HG03342 (cell line): ENCODE results near the gene THPO.

Experiments used
- ATAC-seq: cut with Tn5 transposase; IDR thresholded peaks from one replicate; pipeline ENCODE4 v1.9.1; 2021; ENCODE audit warnings: mild to moderate bottlenecking, moderate library complexity; ENCODE audit not compliant: unreplicated experiment

THPO gene

GRCh38 chr3:184386047-184386806, 8.2 kb upstream of the THPO start:
- ATAC-seq, result no peak

DNA sequence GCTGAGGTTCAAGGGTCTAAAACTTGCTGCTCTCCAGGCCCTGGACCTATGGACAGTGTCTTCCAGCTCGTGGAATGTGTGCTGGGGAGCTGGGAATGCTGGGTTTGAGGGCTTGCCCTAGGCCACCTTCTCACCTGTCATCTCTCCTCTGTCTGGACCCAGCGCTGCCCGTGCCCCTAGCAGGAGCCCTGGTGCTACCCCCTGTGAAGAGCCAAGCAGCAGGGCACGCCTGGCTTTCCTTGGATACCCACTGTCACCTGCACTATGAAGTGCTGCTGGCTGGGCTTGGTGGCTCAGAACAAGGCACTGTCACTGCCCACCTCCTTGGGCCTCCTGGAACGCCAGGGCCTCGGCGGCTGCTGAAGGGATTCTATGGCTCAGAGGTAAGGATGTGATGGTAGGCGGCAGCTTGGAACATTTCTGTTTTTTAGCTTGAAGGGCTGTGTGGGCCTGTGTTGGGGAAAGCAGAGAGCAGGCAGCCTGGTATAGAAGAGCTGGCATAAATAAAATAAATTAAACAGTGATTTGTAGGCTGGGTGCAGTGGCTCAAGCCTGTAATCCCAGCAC, 6.9 kb upstream of the THPO start:
- ATAC-seq, result no peak

DNA sequence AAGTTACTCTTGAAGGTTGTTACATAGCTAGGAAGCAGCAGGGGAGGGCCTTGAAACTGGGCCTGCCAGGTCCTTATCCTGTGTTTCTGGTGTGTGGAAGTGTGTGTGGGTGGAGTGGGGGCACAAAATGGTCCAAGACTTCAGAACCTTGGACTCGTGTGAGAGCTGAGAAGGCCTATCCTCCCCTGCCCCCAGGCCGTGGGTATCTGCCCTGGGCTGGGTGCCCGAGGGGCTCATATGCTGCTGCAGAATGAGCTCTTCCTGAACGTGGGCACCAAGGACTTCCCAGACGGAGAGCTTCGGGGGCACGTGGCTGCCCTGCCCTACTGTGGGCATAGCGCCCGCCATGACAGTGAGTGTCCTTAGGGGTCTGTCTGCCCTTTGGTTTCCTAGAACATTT, 6.3 kb upstream of the THPO start:
- no peak for ATAC-seq

DNA sequence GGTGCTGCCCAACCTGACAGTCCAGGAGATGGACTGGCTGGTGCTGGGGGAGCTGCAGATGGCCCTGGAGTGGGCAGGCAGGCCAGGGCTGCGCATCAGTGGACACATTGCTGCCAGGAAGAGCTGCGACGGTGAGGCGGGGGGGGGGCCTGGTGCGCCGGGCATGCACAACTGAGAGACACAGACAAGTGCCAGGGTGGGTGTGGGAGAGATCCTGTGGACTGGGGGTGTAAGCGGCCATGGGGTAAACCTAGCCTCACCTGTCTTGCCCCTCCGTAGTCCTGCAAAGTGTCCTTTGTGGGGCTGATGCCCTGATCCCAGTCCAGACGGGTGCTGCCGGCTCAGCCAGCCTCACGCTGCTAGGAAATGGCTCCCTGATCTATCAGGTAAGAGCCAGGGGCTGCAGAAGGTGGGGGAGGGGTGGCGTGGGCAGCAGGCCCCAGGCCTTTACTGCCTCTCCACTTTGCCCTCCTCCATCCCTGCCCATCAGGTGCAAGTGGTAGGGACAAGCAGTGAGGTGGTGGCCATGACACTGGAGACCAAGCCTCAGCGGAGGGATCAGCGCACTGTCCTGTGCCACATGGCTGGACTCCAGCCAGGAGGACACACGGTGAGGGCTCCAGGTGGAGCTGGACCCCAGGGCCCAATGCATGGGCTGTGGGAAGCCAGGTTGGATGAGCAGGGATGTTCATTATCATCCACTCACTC, 5.2 kb upstream of the THPO start:
- ATAC-seq, result no peak

- ATAC-seq, result no peak
Observed at GRCh38 chr3:184382326-184383032, 4.5 kb upstream of the THPO start.

DNA sequence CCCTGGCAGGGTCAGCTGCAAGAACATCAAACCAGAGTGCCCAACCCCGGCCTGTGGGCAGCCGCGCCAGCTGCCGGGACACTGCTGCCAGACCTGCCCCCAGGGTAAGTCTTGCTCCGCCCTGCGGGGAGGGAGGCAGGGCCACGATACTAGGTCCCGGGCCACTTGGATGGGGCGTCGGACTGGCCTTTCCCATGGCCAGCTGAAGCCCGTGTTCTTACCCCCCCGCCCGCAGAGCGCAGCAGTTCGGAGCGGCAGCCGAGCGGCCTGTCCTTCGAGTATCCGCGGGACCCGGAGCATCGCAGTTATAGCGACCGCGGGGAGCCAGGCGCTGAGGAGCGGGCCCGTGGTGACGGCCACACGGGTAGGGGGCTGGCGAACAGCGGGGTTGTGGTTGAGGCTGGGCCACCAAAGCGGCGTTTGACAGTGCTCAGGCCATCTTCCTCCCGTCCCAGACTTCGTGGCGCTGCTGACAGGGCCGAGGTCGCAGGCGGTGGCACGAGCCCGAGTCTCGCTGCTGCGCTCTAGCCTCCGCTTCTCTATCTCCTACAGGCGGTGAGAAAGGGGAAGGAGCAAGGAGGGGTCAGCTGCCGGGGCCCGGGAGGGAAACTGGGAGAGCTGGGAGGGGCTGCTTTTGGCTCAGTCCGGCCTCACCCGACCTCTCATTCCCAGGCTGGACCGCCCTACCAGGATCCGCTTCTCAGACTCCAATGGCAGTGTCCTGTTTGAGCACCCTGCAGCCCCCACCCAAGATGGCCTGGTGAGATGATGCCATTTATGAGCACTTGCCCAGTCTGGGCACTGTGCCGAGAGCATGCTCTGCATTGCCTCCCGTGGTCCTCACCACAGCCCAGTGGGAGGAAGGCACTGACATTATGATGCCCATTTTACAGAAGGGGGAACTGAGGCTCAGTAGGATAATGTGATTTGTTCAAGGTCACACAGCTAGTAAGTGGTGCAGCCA, 3.5 kb upstream of the THPO start:
- ATAC-seq, result no peak

DNA sequence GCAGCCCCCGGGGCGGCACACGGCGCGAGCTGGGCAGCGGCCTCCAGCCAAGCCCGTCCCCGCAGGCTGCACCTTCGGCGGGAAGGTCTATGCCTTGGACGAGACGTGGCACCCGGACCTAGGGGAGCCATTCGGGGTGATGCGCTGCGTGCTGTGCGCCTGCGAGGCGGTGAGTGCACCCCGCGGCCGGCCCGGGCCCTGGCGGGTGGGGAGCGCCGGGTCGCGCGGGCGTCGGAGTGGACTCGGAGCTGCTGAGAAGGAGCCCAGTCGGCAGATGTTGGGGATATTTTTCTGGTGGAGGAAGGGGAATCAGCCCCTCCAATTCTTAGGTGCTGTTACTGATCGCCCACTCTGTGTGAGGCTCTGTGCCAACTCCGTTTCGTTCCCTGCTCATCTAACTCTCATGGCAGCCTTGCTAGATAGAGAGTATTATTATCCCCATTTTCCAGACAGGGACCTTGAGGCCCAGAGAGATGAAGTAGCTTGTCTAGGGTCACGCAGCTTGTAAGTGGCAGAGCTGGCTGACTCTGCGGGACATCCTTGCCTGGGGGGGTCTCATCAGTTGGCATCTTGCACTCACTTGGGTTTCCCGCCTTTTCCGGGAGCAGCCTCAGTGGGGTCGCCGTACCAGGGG, 2.7 kb upstream of the THPO start:
- ATAC-seq, result no peak

DNA sequence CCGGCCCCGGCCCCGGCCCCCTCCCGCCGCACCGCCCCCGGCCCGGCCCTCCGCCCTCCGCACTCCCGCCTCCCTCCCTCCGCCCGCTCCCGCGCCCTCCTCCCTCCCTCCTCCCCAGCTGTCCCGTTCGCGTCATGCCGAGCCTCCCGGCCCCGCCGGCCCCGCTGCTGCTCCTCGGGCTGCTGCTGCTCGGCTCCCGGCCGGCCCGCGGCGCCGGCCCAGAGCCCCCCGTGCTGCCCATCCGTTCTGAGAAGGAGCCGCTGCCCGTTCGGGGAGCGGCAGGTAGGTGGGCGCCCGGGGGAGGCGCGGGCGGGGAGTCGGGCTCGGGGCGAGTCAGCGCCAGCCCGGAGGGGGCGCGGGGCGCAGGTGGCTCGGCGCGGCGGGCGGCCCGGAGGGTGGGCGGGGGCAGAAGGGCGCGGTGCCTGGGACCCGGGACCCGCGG, 2.2 kb upstream of the THPO start:
- ATAC-seq, result no peak

DNA sequence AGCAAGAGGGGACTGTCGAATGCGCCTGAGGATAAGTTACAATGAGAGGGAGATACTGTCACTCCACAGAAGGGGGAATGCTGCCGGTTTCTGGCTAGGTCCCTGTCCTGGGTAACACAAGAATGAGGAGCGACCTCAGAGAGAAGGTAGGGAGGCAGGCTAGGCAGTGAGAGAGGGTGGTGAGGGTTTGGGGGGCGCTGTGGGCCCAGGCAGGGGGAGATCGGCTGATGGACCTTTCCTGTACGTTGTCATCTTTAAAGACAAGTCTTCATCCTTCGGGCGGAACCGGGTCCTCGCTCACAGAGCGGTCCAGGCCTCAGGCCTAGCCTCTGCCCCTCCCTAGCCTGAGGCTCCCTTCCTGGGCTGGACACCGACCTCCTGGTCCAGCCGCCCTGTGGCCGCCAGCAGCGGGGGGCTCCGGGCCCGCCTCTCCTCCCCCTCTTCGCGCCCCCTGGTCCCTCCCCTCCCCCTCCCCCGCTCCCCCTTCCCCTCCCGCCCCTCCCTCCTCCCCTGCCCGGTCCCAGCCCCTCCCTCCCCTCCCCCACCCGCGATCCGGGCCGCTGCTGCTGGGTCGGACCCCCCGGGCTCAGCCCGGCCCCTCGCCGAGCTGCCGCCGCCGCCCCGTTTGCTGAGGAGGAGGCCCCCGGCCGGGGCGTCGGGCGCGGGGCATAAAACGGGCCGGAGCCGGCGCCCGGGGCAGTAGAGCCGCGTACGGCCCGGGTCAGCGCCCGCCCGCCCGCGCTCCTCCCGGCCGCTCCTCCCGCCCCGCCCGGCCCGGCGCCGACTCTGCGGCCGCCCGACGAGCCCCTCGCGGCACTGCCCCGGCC, 1.6 kb upstream of the THPO start, which contains the start of gene CHRD:
Gene CHRD, plus strand, starts transcription at position 697 of the 827 bp plus-strand sequence. CDS start 265 bp downstream, outside the sequence.
- ATAC-seq, result no peak

GRCh38 chr3:184378651-184379357, 797 bp upstream of the THPO start:
- ATAC-seq, result no peak

GRCh38 chr3:184377374-184377773, 633 bp downstream of the THPO start:
- no peak for ATAC-seq

DNA sequence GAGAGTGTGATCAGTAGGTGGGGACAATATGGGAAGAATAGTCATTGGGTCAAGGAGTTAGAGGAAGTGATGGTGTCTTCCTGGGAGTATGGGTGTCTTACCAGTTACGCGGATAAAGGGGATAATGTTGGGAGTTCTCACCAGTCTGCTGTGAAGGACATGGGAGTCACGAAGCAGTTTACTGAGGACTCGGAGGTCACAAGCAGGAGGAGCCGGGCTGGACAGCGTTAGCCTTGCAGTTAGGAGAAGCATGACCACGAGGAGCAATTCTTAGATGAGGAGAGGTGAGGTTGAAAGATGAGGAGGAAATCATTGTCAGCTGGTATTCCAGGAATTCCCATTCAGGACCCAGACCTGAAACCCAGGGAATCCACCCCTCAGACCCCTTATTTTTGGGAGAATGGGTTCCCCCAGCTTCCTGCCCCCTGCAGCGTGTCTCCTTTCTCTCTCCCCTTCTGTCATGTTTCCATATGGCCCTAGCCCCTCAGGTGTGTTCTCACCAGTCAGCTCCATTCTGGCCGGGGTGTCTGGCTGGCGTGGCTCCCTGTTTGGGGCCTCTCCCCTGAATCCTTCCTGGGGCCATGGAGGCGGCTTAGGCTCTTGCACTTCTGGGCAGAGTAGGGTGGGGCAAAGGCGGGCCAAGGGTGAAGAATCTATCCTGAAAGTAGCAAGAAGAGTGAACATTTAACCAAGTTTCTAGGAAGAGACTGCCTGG, 2.1 kb downstream of the THPO start:
- ATAC-seq, result no peak

DNA sequence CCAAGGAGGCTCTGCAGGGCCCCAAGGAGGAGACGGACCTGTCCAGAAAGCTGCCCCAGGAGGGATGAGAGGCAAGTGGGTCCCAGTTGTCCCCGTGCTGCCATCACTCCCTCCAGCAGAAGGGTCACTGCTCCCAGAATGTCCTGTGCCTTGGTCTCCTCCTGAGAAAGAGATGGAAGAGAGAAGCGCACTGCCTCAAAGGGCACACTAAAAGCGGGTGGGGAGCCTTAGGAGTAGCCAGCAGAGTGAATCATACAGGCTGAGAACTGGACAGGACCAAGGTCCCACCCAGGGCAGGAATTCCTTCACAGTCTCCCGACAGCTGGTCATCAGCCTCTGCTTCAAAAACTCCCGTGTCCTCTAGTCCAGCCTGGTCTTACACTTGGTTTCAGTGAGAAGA, 4.6 kb downstream of the THPO start:
- no peak for ATAC-seq

- ATAC-seq, result no peak
Observed at GRCh38 chr3:184372911-184373310, 5.1 kb downstream of the THPO start.

DNA sequence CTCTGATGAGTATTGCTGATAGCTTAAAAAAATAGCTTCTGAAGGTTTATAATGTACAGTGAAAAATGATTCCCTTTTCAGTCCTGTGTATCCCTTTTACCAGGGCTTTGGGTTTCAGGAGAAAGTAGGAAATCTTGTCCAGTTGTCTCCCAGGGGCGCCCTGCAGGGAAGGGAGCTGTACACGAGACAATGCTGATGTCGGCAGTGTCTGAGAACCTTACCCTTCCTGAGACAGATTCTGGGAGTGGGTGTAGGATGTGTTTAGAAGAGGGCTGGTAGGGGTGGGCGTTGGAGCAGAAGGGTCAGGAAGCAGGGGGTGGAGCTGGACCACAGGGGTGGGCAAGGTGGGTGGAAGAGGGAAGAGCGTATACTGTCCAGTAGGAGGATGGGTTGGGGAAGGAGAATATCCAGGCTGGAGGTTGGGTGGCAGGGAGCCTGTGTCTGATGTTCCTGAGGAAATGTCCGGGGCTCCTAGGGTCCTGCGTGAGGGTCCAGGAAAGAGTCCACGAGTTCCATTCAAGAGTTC, 5.6 kb downstream of the THPO start:
- no peak for ATAC-seq

DNA sequence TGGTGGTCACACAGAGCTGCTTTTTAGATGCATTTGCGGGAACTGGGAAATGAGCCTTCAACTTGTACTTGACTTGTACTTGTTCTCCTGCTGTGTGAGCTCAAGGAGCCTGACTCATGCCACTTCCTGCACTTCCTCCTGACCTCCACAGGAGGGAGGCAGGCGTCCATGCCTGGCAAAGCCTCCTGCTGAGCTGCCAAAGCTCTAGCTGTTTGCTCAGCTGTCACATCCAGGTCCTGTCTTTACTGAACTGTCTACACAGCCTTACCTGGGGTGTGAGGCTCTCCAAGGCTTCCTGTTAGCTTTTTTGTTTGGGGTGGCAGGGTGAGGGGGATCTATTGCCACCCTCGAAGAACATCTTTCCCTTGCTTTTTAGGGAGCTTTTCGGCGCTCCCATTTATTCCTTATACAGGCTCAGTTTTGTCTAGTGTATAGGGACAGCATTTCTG, 6.4 kb downstream of the THPO start:
- peak; percentile 79 for ATAC-seq

DNA sequence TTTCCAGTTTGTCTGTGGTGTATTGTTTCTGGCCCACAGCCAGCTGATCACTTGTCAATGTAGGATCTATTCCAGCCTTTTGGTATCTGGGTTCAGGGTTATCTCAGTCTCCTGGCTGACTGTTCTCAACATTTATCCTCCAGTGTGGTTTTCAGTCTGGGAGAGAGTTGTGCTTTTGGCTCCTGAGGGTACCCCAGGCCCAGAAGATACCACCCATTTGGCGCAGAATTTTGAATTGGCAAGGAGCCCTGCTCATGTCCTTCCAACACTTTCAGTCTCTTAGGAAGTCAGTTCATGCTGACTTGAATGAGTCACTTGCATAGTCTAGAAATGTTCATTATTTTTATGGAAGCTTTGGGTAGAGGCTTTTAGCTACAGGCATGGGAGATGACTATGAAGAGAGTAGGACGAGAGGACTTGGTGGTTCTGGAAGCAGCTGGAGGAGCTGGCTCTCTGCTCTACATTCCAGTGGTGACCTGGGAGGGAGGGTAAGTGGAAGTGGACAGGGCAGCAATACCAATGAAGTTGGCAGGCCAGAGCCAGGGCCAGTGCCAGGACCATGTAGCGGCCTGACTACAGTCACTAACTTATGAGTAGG, 9.3 kb downstream of the THPO start:
- ATAC-seq, result no peak
